ENCODE results near the gene SKP2. TPM values are rescaled to one million over a fixed set of nuclear protein-coding genes. Genes with fewer than 3 reads are reported as not detected.
A peak's percentile ranks its signal among the peaks of the same experiment; 100 is the strongest.

The SKP2 gene
- total RNA-seq, 1 experiment from 2014 or later: 21.7 TPM

GRCh38 chr5:36175043-36175442 lies 23.1 kb downstream of the SKP2 start:
- ChIA-PET CTCF (interaction anchor here (0.7 kb wide), 1 partner anchor 180 kb away, joined by 3 read pairs; no protein-coding TSS in a partner anchor), POLR2A (interaction anchor here (0.7 kb wide), 1 partner anchor 8 kb away, joined by 4 read pairs; no protein-coding TSS in a partner anchor)
- H3K27me3 Mint-ChIP-seq (ENCODE audit: insufficient read depth, unreplicated experiment): no peaks in the 10 kb centered on the region
- H3K36me3 Mint-ChIP-seq (ENCODE audit: insufficient read depth, unreplicated experiment): peaks cover 59% of the 10 kb centered on the region
- BruUV-seq (replicated peaks): no TSS peak
- intact Hi-C loops (cut with micrococcal nuclease): loop anchor here (5.0 kb wide), 2 partner anchors 67 to 522 kb away; partner anchors contain the start of gene NADK2
- no peak for DNase-seq (ENCODE audit: unreplicated experiment)
- no peaks in the 10 kb centered on the region for H3K4me1 Mint-ChIP-seq (ENCODE audit: insufficient read depth, unreplicated experiment)
- TF ChIP-seq, protein P1, sequence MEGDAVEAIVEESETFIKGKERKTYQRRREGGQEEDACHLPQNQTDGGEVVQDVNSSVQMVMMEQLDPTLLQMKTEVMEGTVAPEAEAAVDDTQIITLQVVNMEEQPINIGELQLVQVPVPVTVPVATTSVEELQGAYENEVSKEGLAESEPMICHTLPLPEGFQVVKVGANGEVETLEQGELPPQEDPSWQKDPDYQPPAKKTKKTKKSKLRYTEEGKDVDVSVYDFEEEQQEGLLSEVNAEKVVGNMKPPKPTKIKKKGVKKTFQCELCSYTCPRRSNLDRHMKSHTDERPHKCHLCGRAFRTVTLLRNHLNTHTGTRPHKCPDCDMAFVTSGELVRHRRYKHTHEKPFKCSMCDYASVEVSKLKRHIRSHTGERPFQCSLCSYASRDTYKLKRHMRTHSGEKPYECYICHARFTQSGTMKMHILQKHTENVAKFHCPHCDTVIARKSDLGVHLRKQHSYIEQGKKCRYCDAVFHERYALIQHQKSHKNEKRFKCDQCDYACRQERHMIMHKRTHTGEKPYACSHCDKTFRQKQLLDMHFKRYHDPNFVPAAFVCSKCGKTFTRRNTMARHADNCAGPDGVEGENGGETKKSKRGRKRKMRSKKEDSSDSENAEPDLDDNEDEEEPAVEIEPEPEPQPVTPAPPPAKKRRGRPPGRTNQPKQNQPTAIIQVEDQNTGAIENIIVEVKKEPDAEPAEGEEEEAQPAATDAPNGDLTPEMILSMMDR (IDR thresholded peaks at IDR 0.05; ENCODE audit: unreplicated experiment): no peak
- no peak overlapping the region for H3K4me3 Mint-ChIP-seq (ENCODE audit: unreplicated experiment)
- H3K27ac Mint-ChIP-seq (ENCODE audit: low read depth, unreplicated experiment): no peak overlapping the region
- no peaks in the 10 kb centered on the region for H3K9me3 Mint-ChIP-seq (ENCODE audit: unreplicated experiment)

DNA sequence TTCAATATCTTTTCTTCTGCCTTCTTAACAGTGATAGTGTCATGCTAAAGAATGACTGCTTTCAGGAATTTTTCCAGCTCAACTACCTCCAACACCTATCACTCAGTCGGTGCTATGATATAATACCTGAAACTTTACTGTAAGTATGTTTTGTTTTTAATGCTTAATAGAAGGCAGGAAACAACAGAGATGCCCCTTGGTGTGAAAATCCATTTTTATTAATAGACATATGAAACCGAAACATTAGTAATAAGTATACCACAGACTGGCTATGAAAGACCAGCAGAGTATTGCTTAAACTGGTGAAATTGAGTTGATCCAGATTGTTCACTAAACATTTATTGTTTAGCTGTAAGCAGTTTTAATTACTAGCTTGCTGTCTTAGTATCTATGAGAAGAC lies 25.2 kb downstream of the SKP2 start:
- H3K4me1 Mint-ChIP-seq (ENCODE audit: insufficient read depth, unreplicated experiment): no peaks in the 10 kb centered on the region
- H3K27ac Mint-ChIP-seq (ENCODE audit: low read depth, unreplicated experiment): no peak overlapping the region
- no peak for DNase-seq (ENCODE audit: unreplicated experiment)
- intact Hi-C loops (cut with micrococcal nuclease): loop anchor here (5.0 kb wide), 2 partner anchors 65 to 520 kb away; partner anchors contain the start of gene NADK2
- H3K9me3 Mint-ChIP-seq (ENCODE audit: unreplicated experiment): no peaks in the 10 kb centered on the region
- no TSS peak for BruUV-seq (replicated peaks)
- TF ChIP-seq, protein P1 (IDR thresholded peaks at IDR 0.05; ENCODE audit: unreplicated experiment): no peak
- peaks cover 64% of the 10 kb centered on the region for H3K36me3 Mint-ChIP-seq (ENCODE audit: insufficient read depth, unreplicated experiment)
- no peak overlapping the region for H3K4me3 Mint-ChIP-seq (ENCODE audit: unreplicated experiment)
- CTCF ChIA-PET: interaction anchor here (0.6 to 3.1 kb wide), 15 partner anchors 16 to 519 kb away, joined by 3 to 28 read pairs (median 6); no protein-coding TSS in a partner anchor
- POLR2A ChIA-PET: interaction anchor here (0.6 to 1.5 kb wide), 4 partner anchors 12 to 450 kb away, joined by 3 to 4 read pairs (median 4); no protein-coding TSS in a partner anchor
- no peaks in the 10 kb centered on the region for H3K27me3 Mint-ChIP-seq (ENCODE audit: insufficient read depth, unreplicated experiment)

DNA sequence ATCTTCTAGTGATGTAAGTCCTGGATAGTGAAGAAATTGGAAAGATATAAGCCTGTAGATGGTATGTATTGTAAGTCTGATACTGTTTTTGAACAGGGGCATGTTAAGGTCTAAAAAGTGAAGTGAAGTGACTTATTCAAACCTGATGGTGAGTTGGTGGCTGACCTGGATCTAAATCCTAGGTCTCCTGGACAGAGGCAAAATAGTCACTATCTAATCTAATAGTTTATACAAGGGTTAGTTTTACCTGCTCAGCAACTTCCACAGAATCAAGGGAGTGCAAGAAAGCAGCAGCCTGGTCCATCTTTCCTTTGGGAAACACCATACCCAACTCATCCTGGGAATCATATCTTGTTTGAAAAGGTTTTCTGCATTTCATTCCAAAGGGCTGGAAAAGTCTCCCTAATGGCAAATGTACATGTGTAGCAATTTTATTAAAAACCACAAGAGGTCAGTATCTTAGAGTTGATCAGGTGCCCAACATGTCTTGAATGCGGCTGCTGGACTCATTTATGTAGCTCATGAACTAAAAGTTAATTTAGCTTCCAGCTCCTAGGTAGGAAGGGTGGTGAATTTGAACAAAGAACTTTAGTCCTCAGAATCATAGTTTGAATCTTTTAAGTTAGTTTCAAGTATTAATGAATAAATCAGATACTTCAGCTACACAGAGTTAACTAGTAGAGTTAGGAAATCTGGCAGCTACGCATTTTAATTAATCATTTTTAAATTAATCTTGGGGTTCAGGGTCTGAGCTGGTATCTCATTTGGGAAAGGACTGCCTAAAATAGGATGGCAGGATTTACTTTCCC lies 26.0 kb downstream of the SKP2 start:
- DNase-seq (ENCODE audit: unreplicated experiment): peak; percentile 49
- BruUV-seq (replicated peaks): no TSS peak
- Mint-ChIP-seq H3K27ac (ENCODE audit: low read depth, unreplicated experiment) (no peak overlapping the region), H3K9me3 (ENCODE audit: unreplicated experiment) (no peaks in the 10 kb centered on the region), H3K27me3 (ENCODE audit: insufficient read depth, unreplicated experiment) (no peaks in the 10 kb centered on the region), H3K4me3 (ENCODE audit: unreplicated experiment) (no peak overlapping the region), H3K4me1 (ENCODE audit: insufficient read depth, unreplicated experiment) (no peaks in the 10 kb centered on the region), H3K36me3 (ENCODE audit: insufficient read depth, unreplicated experiment) (peaks cover 64% of the 10 kb centered on the region)
- TF ChIP-seq, protein P1 (IDR thresholded peaks at IDR 0.05; ENCODE audit: unreplicated experiment): peak; percentile 49
- ChIA-PET CTCF (interaction anchor here (0.5 to 3.1 kb wide), 43 partner anchors 9 to 1195 kb away, joined by 3 to 28 read pairs (median 4); partner anchors contain the start of gene NADK2), POLR2A (interaction anchor here (0.6 to 2.2 kb wide), 9 partner anchors 11 to 450 kb away, joined by 3 to 9 read pairs (median 3); partner anchors contain the start of gene NADK2)
- intact Hi-C loops (cut with micrococcal nuclease): loop anchor here (1.0 to 5.0 kb wide), 4 partner anchors 64 to 519 kb away; partner anchors contain the start of gene NADK2

DNA sequence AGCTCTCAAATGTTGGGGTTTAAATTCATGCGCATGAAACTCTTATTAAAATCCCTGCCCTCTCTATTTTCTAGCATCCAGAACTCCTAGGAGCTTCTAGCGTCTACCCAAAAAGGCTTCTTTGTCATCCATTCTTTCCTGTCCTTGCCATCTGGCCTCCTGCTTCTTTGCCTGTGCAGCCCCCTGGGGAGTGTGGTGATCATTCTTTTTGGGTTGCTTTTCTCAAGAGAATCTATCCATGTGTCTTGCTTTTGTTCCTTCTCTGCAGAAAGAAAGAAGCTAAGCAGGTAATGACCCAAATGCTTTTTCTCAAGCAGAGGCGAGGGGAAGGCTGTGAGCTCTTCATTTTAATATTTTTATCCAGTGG lies 26.6 kb downstream of the SKP2 start:
- CTCF ChIA-PET: interaction anchor here (0.5 to 3.1 kb wide), 36 partner anchors 10 to 1195 kb away, joined by 3 to 28 read pairs (median 4); partner anchors contain the start of gene NADK2
- no peak for DNase-seq (ENCODE audit: unreplicated experiment)
- TF ChIP-seq, protein P1 (IDR thresholded peaks at IDR 0.05; ENCODE audit: unreplicated experiment): no peak
- Mint-ChIP-seq H3K36me3 (ENCODE audit: insufficient read depth, unreplicated experiment) (peaks cover 60% of the 10 kb centered on the region), H3K27ac (ENCODE audit: low read depth, unreplicated experiment) (no peak overlapping the region), H3K4me1 (ENCODE audit: insufficient read depth, unreplicated experiment) (no peaks in the 10 kb centered on the region), H3K27me3 (ENCODE audit: insufficient read depth, unreplicated experiment) (no peaks in the 10 kb centered on the region), H3K9me3 (ENCODE audit: unreplicated experiment) (no peaks in the 10 kb centered on the region), H3K4me3 (ENCODE audit: unreplicated experiment) (no peak overlapping the region)
- POLR2A ChIA-PET: interaction anchor here (0.6 to 2.2 kb wide), 6 partner anchors 13 to 413 kb away, joined by 3 to 9 read pairs (median 3); partner anchors contain the start of gene NADK2
- intact Hi-C loops (cut with micrococcal nuclease): loop anchor here (1.0 to 5.0 kb wide), 4 partner anchors 64 to 519 kb away; partner anchors contain the start of gene NADK2
- BruUV-seq (replicated peaks): no TSS peak

Measured in MCF 10A (cell line).